NT2/D1 (cell line): Measurements from ENCODE around the gene MOGAT3.
"Not testable (repeated sequence)": the region's sequence is repeated elsewhere in the genome, so short reads cannot be mapped to it uniquely, and the experiment has no call there.

Experiments
- DNase-seq: peaks from one replicate; pipeline ENCODE4 v3.0.0-alpha.2; 2011; ENCODE audit warnings: low read depth, low spot score
- H3K27me3 ChIP-seq: 2 replicates; pipeline ENCODE4 v1.6.0; 2011; ENCODE audit warnings: mild to moderate bottlenecking; ENCODE audit not compliant: insufficient read length, insufficient read depth
- H3K36me3 ChIP-seq: 2 replicates; pipeline ENCODE4 v1.6.1; 2011; ENCODE audit warnings: mild to moderate bottlenecking, low read length, mixed read lengths; ENCODE audit not compliant: insufficient read depth, insufficient read length
- H3K4me1 ChIP-seq: 2 replicates; pipeline ENCODE4 v1.5.1; 2011; ENCODE audit not compliant: insufficient read depth, insufficient read length
- H3K4me3 ChIP-seq: 2 replicates; pipeline ENCODE4 v1.5.1; 2011; ENCODE audit warnings: low read depth; ENCODE audit not compliant: insufficient read length
- H3K9ac ChIP-seq: 2 replicates; pipeline ENCODE4 v1.6.0; 2011; ENCODE audit warnings: low read depth; ENCODE audit not compliant: insufficient read length
- H3K9me3 ChIP-seq: 2 replicates; pipeline ENCODE4 v1.5.1; 2011; ENCODE audit warnings: mild to moderate bottlenecking, low read length; ENCODE audit not compliant: insufficient read depth
- SUZ12 ChIP-seq: IDR thresholded peaks from 2 replicates; pipeline ENCODE4 v1.6.1; 2011; ENCODE audit not compliant: insufficient read length, insufficient read depth; ENCODE audit errors: extremely low read depth
- YY1 ChIP-seq: IDR thresholded peaks from 2 replicates; pipeline ENCODE4 v1.6.1; 2011; ENCODE audit not compliant: insufficient read length, insufficient read depth
- ZNF274 ChIP-seq: IDR thresholded peaks from 2 replicates; pipeline ENCODE4 v1.6.1; 2011; ENCODE audit warnings: mild to moderate bottlenecking, low read depth, low read length

Gene MOGAT3

GRCh38 chr7:101200504-101200861 lies 353 bp downstream of the MOGAT3 start:
- H3K27me3 ChIP-seq: no peaks in the 10 kb centered on the region
- TF ChIP-seq SUZ12 (no peak), ZNF274 (no peak), YY1 (no peak)
- no peak overlapping the region for H3K4me3 ChIP-seq
- DNase-seq: no peak
- H3K9me3 ChIP-seq: no peaks in the 10 kb centered on the region
- no peaks in the 10 kb centered on the region for H3K36me3 ChIP-seq
- peaks cover 2% of the 10 kb centered on the region for H3K4me1 ChIP-seq
- peak overlapping the region; percentile 45 for H3K9ac ChIP-seq

- H3K27me3 ChIP-seq, H3K9ac ChIP-seq, H3K4me1 ChIP-seq, DNase-seq, H3K36me3 ChIP-seq, H3K4me3 ChIP-seq, H3K9me3 ChIP-seq: not testable (repeated sequence)
Observed at GRCh38 chr7:101199522-101199921, 1.3 kb downstream of the MOGAT3 start.

- Histone ChIP-seq H3K9ac (no peak overlapping the region), H3K36me3 (no peaks in the 10 kb centered on the region), H3K4me3 (no peak overlapping the region), H3K27me3 (no peaks in the 10 kb centered on the region), H3K9me3 (no peaks in the 10 kb centered on the region), H3K4me1 (peaks cover 2% of the 10 kb centered on the region)
- no peak for DNase-seq
- TF ChIP-seq YY1 (no peak), SUZ12 (no peak), ZNF274 (no peak)
Observed at GRCh38 chr7:101198476-101198875, 2.4 kb downstream of the MOGAT3 start.

- Histone ChIP-seq H3K9me3 (no peaks in the 10 kb centered on the region), H3K4me3 (no peak overlapping the region), H3K9ac (no peak overlapping the region), H3K36me3 (no peaks in the 10 kb centered on the region), H3K4me1 (peaks cover 2% of the 10 kb centered on the region), H3K27me3 (no peaks in the 10 kb centered on the region)
- TF ChIP-seq YY1: no peak
- TF ChIP-seq ZNF274: no peak
- TF ChIP-seq SUZ12: no peak
- no peak for DNase-seq
Observed at GRCh38 chr7:101197991-101198390, 2.8 kb downstream of the MOGAT3 start.

- Histone ChIP-seq H3K9me3 (no peaks in the 10 kb centered on the region), H3K36me3 (no peaks in the 10 kb centered on the region), H3K9ac (no peak overlapping the region), H3K4me1 (peaks cover 2% of the 10 kb centered on the region), H3K4me3 (no peak overlapping the region), H3K27me3 (no peaks in the 10 kb centered on the region)
- TF ChIP-seq YY1: no peak
- no peak for TF ChIP-seq ZNF274
- TF ChIP-seq SUZ12: no peak
- DNase-seq: no peak
Observed at GRCh38 chr7:101195884-101196283, 5.0 kb downstream of the MOGAT3 start.

- no peaks in the 10 kb centered on the region for H3K4me1 ChIP-seq
- H3K36me3 ChIP-seq: no peaks in the 10 kb centered on the region
- H3K4me3 ChIP-seq: no peak overlapping the region
- no peak overlapping the region for H3K9ac ChIP-seq
- no peaks in the 10 kb centered on the region for H3K9me3 ChIP-seq
- TF ChIP-seq ZNF274 (no peak), YY1 (no peak), SUZ12 (no peak)
- no peaks in the 10 kb centered on the region for H3K27me3 ChIP-seq
- DNase-seq: no peak
Observed at GRCh38 chr7:101189109-101189508, 11.7 kb downstream of the MOGAT3 start.

GRCh38 chr7:101186844-101187428 lies 13.9 kb downstream of the MOGAT3 start:
- no peaks in the 10 kb centered on the region for H3K9me3 ChIP-seq
- TF ChIP-seq YY1: no peak
- TF ChIP-seq ZNF274: no peak
- TF ChIP-seq SUZ12: no peak
- no peaks in the 10 kb centered on the region for H3K27me3 ChIP-seq
- no peaks in the 10 kb centered on the region for H3K4me1 ChIP-seq
- no peak for DNase-seq
- H3K4me3 ChIP-seq: no peak overlapping the region
- no peaks in the 10 kb centered on the region for H3K36me3 ChIP-seq
- H3K9ac ChIP-seq: no peak overlapping the region

GRCh38 chr7:101186194-101186593 lies 14.6 kb downstream of the MOGAT3 start:
- no peaks in the 10 kb centered on the region for H3K9me3 ChIP-seq
- no peak for TF ChIP-seq ZNF274

More at GRCh38 chr7:101186194-101186593, 14.6 kb downstream of the MOGAT3 start:
- no peak for DNase-seq
- Histone ChIP-seq H3K27me3 (no peaks in the 10 kb centered on the region), H3K4me3 (no peak overlapping the region), H3K36me3 (no peaks in the 10 kb centered on the region), H3K9ac (no peak overlapping the region), H3K4me1 (no peaks in the 10 kb centered on the region)
